HL-60 (cell line): ENCODE measurements around the gene TOX3.

Experiments used
- DNase-seq, 2 experiments: peaks; one replicate each; pipeline ENCODE4 v3.0.0-alpha.2; 2010 to 2020; ENCODE audit warnings: low read depth in 1 of 2, low spot score in 1 of 2
- H3K27ac ChIP-seq: fragments of 250-450 bp; sonication (Bioruptor Pico); replicated peaks from 2 replicates; pipeline ENCODE4 v1.5.1; 2020; ENCODE audit warnings: mild to moderate bottlenecking, moderate library complexity
- H3K27me3 ChIP-seq: fragments of 250-450 bp; sonication (Bioruptor Pico); 2 replicates; pipeline ENCODE4 v1.5.1; 2021; ENCODE audit warnings: mild to moderate bottlenecking, moderate library complexity; ENCODE audit not compliant: insufficient read depth, poor library complexity, severe bottlenecking
- H3K4me3 ChIP-seq: replicated peaks from 2 replicates; pipeline ENCODE4 v1.5.1; 2011; ENCODE audit warnings: mild to moderate bottlenecking, control low read depth, low read length; ENCODE audit not compliant: insufficient read depth
- GABPA ChIP-seq: IDR thresholded peaks from 2 replicates; pipeline ENCODE4 v1.6.1; 2012; ENCODE audit warnings: low read depth
- POLR2AphosphoS5 ChIP-seq: IDR thresholded peaks from 2 replicates; pipeline ENCODE4 v1.6.1; 2012; ENCODE audit warnings: low read depth
- SPI1 ChIP-seq: IDR thresholded peaks from 2 replicates; pipeline ENCODE4 v1.6.1; 2012; ENCODE audit warnings: low read depth, mild to moderate bottlenecking, borderline replicate concordance
- TF ChIP-seq, protein P1 (sequence below): IDR thresholded peaks from 2 replicates; pipeline ENCODE4 v1.6.1; 2012; ENCODE audit warnings: low read depth; ENCODE audit not compliant: insufficient replicate concordance
- TF ChIP-seq, protein P2 (sequence below): IDR thresholded peaks from one replicate; pipeline ENCODE4 v1.5.1; 2011; ENCODE audit warnings: low read length, control low read depth, inconsistent platforms; ENCODE audit not compliant: insufficient read depth

Gene TOX3

DNA sequence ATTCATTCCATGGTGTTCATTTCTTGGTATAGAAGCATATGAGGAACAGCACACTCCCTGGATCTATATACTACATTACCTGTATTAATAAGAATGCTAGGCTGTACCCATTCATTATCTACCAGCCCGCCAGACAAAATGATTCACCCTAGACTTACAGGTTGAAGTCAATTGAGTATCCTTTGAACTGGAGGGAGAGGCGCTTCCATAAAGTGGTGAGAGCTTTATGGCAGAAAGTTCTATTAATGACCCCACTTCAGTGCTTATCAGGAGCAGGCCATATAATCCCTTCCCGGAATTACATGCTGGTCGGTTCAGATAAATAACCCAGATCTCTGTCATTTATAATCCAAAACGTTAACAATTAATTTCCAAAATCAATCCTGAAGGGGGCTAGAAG is 44.5 kb upstream of the TOX3 start:
- no peaks in the 10 kb centered on the region for H3K27me3 ChIP-seq
- H3K27ac ChIP-seq: no peak overlapping the region
- DNase-seq: no peak
- TF ChIP-seq, protein P1, sequence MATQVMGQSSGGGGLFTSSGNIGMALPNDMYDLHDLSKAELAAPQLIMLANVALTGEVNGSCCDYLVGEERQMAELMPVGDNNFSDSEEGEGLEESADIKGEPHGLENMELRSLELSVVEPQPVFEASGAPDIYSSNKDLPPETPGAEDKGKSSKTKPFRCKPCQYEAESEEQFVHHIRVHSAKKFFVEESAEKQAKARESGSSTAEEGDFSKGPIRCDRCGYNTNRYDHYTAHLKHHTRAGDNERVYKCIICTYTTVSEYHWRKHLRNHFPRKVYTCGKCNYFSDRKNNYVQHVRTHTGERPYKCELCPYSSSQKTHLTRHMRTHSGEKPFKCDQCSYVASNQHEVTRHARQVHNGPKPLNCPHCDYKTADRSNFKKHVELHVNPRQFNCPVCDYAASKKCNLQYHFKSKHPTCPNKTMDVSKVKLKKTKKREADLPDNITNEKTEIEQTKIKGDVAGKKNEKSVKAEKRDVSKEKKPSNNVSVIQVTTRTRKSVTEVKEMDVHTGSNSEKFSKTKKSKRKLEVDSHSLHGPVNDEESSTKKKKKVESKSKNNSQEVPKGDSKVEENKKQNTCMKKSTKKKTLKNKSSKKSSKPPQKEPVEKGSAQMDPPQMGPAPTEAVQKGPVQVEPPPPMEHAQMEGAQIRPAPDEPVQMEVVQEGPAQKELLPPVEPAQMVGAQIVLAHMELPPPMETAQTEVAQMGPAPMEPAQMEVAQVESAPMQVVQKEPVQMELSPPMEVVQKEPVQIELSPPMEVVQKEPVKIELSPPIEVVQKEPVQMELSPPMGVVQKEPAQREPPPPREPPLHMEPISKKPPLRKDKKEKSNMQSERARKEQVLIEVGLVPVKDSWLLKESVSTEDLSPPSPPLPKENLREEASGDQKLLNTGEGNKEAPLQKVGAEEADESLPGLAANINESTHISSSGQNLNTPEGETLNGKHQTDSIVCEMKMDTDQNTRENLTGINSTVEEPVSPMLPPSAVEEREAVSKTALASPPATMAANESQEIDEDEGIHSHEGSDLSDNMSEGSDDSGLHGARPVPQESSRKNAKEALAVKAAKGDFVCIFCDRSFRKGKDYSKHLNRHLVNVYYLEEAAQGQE: no peak
- no peak for TF ChIP-seq POLR2AphosphoS5
- TF ChIP-seq GABPA: no peak
- no peak for TF ChIP-seq SPI1
- TF ChIP-seq, protein P2, sequence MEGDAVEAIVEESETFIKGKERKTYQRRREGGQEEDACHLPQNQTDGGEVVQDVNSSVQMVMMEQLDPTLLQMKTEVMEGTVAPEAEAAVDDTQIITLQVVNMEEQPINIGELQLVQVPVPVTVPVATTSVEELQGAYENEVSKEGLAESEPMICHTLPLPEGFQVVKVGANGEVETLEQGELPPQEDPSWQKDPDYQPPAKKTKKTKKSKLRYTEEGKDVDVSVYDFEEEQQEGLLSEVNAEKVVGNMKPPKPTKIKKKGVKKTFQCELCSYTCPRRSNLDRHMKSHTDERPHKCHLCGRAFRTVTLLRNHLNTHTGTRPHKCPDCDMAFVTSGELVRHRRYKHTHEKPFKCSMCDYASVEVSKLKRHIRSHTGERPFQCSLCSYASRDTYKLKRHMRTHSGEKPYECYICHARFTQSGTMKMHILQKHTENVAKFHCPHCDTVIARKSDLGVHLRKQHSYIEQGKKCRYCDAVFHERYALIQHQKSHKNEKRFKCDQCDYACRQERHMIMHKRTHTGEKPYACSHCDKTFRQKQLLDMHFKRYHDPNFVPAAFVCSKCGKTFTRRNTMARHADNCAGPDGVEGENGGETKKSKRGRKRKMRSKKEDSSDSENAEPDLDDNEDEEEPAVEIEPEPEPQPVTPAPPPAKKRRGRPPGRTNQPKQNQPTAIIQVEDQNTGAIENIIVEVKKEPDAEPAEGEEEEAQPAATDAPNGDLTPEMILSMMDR: no peak
- H3K4me3 ChIP-seq: no peak overlapping the region

DNA sequence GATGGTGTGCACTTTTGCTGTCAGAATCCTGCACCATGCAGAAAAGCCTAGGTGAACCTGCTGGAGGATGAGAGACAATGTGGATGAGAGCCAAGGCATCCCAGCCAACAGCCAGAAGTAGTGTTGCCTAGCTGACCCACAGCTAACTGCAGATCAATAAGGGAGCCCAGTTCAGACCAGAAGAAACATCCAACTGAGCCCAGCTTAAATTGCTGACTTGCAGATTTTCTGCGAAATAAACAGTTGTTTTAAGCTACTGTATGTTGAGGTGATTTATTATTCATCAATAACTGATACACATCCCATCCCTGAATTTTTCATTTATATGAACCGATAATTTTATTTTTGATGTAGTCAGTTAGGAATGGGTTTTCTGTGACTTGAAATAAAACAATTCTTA is 39.2 kb upstream of the TOX3 start:
- TF ChIP-seq, protein P1: no peak
- TF ChIP-seq SPI1 (no peak), GABPA (no peak), POLR2AphosphoS5 (no peak)
- TF ChIP-seq, protein P2: no peak
- Histone ChIP-seq H3K27me3 (no peaks in the 10 kb centered on the region), H3K27ac (no peak overlapping the region), H3K4me3 (no peak overlapping the region)
- no peak for DNase-seq

DNA sequence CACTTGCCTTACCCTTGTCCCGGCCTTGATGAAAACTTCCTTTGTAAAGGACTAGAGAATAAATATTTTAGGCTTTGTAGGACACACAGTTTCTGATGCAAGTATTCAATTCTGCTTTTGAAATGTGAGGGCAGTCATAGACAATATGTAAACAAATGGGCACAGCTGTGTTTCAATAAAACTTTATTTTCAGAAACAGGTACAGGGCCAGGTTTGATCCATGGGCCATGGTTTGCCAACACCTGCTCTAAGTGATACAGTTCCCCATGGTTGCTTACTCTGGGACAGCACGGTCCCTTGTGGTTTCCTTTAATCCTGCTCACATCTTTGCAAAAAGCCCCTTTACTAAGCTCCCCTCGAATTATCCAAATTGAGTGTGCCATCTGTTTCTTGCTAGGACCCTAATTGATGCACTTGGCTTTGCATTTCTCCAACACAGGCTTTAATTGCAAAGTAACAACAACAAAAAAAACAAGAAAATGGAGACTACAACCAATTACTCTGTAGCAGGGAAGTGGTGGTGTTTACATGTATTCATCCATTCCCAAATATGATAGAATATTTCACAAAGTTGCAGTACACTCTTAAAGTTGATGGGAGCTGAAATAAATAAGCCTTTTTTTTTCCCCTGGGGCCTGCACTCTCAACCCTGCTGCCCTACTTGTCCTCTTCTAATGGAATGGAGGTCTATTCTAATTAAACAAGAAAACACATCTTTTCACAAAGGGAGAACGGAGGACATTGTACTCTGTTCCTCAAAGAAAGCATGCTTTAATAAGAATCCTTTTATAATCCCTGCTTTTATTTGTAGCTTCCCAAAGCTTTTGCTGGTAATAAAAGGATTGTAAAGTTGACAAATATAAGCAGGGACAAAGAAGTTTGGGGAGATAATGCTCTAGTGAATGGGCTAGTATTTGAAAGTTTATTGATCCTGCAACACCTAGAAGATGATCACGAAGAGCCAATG is 37.7 kb upstream of the TOX3 start:
- no peak for DNase-seq
- no peak for TF ChIP-seq POLR2AphosphoS5
- TF ChIP-seq, protein P1: no peak

More for the DNA sequence above, 37.7 kb upstream of the TOX3 start:
- H3K27ac ChIP-seq: no peak overlapping the region
- no peak overlapping the region for H3K4me3 ChIP-seq
- no peaks in the 10 kb centered on the region for H3K27me3 ChIP-seq
